Epidermal melanocyte (primary cell): ENCODE data around the gene RECQL.
"Not testable (repeated sequence)": the region's sequence is repeated elsewhere in the genome, so short reads cannot be mapped to it uniquely, and the experiment has no call there.

Source experiments
- DNase-seq: peaks from one replicate; pipeline ENCODE4 v3.0.0; 2011; ENCODE audit warnings: low spot score; ENCODE audit not compliant: insufficient read length

RECQL gene

DNA sequence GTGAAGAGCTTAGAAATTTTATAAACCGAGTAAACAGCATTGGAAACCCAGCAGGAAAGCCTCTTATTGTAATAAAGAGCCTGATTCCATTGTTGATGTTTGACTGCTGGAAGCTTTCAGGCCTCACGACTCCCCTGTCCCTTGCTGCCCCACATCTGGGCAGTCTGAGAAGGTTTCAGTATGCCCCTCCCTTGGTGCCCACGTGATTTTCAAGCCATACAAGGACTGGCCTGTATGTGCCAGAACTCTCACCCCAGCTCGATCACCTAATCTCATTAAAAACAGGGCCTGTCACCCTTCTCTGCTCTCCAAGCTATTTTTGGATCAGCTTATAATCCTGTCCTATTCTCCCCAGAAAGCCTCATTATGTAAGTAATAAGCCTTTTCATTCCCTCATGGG lies 71.4 kb downstream of the RECQL start:
- no peak for DNase-seq

DNA sequence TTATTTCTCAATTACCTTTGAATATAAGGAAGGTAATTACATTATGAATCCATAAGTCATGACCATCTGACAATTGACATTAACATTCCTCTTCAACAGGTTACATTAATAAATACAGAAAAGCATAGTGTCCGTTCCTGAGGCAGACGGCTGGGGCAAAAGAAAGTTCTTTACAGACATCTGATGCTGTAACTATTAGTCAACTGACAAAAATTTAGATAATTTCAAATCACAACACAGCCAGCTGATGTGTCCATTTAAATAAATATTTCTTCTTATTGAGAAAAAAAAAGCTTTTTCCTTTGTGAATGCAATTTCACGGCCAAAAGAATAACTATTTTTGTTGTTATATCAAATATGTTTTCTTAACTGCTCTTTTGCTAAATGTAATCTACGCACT lies 73.2 kb downstream of the RECQL start:
- no peak for DNase-seq

DNA sequence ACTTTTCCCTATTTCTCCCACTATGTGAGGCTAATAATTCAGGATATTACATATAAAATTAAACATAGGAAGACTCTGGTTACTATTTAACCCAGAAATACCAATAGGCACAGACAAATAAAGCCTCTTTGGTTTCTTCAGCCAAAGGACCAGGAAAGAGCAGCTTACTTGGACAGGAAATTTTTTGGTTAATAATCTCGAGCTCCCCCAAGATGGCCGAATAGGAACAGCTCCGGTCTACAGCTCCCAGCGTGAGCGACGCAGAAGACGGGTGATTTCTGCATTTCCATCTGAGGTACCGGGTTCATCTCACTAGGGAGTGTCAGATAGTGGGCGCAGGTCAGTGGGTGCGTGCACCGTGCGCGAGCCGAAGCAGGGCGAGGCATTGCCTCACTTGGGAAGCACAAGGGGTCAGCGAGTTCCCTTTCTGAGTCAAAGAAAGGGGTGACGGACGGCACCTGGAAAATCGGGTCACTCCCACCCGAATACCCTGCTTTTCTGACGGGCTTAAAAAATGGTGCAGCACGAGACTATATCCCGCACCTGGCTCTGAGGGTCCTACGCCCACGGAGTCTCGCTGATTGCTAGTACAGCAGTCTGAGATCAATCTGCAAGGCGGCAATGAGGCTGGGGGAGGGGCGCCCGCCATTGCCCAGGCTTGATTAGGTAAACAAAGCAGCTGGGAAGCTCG lies 82.3 kb downstream of the RECQL start:
- not testable (repeated sequence) for DNase-seq
